HCT116 (cell line): Measurements from ENCODE around the gene USP7. TPM values are rescaled to one million over a fixed set of nuclear protein-coding genes. Genes with fewer than 3 reads are reported as not detected.

Source experiments
- ATAC-seq: fragments of 200-7000 bp; cut with Tn5 transposase; 2 replicates; pipeline ENCODE4 v1.9.1; 2020; ENCODE audit warnings: mild to moderate bottlenecking, moderate library complexity
- BruUV-seq: library from RNA; stranded (reverse); fragments of 400-500 nt; replicated peaks from 2 replicates; lab custom pipeline; 2021; lab: Mats Ljungman, UMichigan
- CTCF ChIA-PET: fragments of 300-600 bp; sonication (Branson Sonifier 250); formaldehyde crosslinking; loops from one replicate; lab custom pipeline; 2021; ENCODE audit warnings: antibody characterized with exemption; lab: Charles Lee
- POLR2A ChIA-PET: fragments of 300-600, 350-600 bp; sonication (Branson Sonifier 250); formaldehyde crosslinking; loops from one replicate; lab custom pipeline; 2021; ENCODE audit warnings: antibody characterized with exemption; lab: Charles Lee
- RAD21 ChIA-PET, 2 experiments: fragments of 300-600 bp; sonication (Branson Sonifier 250); formaldehyde crosslinking; loops; one replicate each; lab custom pipeline; 2023; ENCODE audit warnings: low total read pairs in 2 of 2; ENCODE audit not compliant: uncharacterized antibody in 2 of 2, unreplicated experiment in 2 of 2, low non-redundant PET in 1 of 2; lab: Charles Lee
- DNase-seq: peaks from one replicate; pipeline ENCODE4 v3.0.0-alpha.2; 2010; ENCODE audit warnings: low read depth, low spot score
- H2AFZ ChIP-seq: fragments of 200-600 bp; shearing (Covaris generic), sonication (generic); 2 replicates; pipeline ENCODE4 v1.6.1; 2017; ENCODE audit warnings: low read depth, mixed run types, mixed read lengths, antibody characterized with exemption, low read length; ENCODE audit not compliant: poor library complexity, severe bottlenecking
- H3K27ac ChIP-seq: 2 replicates; pipeline ENCODE4 v1.5.1; 2012; ENCODE audit warnings: low read depth, low read length
- H3K27me3 ChIP-seq: fragments of 200-600 bp; sonication (generic); 2 replicates; pipeline ENCODE4 v1.6.1; 2016; ENCODE audit warnings: mixed run types, low read length, mixed read lengths; ENCODE audit not compliant: insufficient read depth
- H3K36me3 ChIP-seq, 2 experiments: fragments of 200-500 bp in 1 of 2; fragments of 200-600 bp in 1 of 2; sonication (Bioruptor generic) in 1 of 2; sonication (generic) in 1 of 2; 2 replicates each; pipeline versions ENCODE4 v1.5.1 to v1.6.1; 2014 to 2016; ENCODE audit warnings: low read length in 2 of 2, inconsistent platforms in 1 of 2, mixed read lengths in 1 of 2, mixed run types in 1 of 2; ENCODE audit not compliant: insufficient read depth in 2 of 2, control insufficient read depth in 1 of 2
- H3K4me1 ChIP-seq, 2 experiments: fragments of 200-600 bp in 1 of 2; sonication (generic) in 1 of 2; 2 replicates each; pipeline versions ENCODE4 v1.5.1 to v1.6.1; 2012 to 2017; ENCODE audit warnings: low read length in 2 of 2, inconsistent platforms in 1 of 2, mild to moderate bottlenecking in 1 of 2, mixed read lengths in 1 of 2, mixed run types in 1 of 2, moderate library complexity in 1 of 2; ENCODE audit not compliant: insufficient read depth in 2 of 2, control insufficient read depth in 1 of 2
- H3K4me2 ChIP-seq: fragments of 200-600 bp; sonication (generic); 2 replicates; pipeline ENCODE4 v1.6.1; 2017; ENCODE audit warnings: mixed run types, low read length, mixed read lengths
- H3K4me3 ChIP-seq, 2 experiments: fragments of 200-600 bp in 1 of 2; sonication (generic) in 1 of 2; replicated peaks in 1 of 2; 2 replicates each; pipeline ENCODE4 v1.5.1; 2011 to 2016; ENCODE audit warnings: low read length in 2 of 2, control low read depth in 1 of 2, low read depth in 1 of 2, mild to moderate bottlenecking in 1 of 2, mixed read lengths in 1 of 2, mixed run types in 1 of 2
- H3K79me2 ChIP-seq: fragments of 200-600 bp; sonication (generic); 2 replicates; pipeline ENCODE4 v1.6.1; 2017; ENCODE audit warnings: mild to moderate bottlenecking, mixed run types, low read length, moderate library complexity, mixed read lengths; ENCODE audit not compliant: insufficient read depth
- H3K9ac ChIP-seq: fragments of 200-600 bp; sonication (generic); 2 replicates; pipeline ENCODE4 v1.6.1; 2016; ENCODE audit warnings: low read length, mixed read lengths
- H3K9me2 ChIP-seq: fragments of 200-600 bp; sonication (generic), shearing (Covaris generic); 2 replicates; pipeline ENCODE4 v1.6.1; 2017; ENCODE audit warnings: mixed run types, mild to moderate bottlenecking, moderate library complexity; ENCODE audit not compliant: insufficient read depth
- H3K9me3 ChIP-seq, 2 experiments: fragments of 200-500 bp in 1 of 2; fragments of 200-600 bp in 1 of 2; sonication (Bioruptor generic) in 1 of 2; sonication (generic) in 1 of 2; 2 replicates each; pipeline ENCODE4 v1.6.1; 2014 to 2017; ENCODE audit warnings: low read length in 2 of 2, mixed read lengths in 2 of 2, inconsistent platforms in 1 of 2, low read depth in 1 of 2, mild to moderate bottlenecking in 1 of 2, mixed run types in 1 of 2, moderate library complexity in 1 of 2; ENCODE audit not compliant: control insufficient read depth in 1 of 2, insufficient read depth in 1 of 2
- H4K20me1 ChIP-seq: fragments of 200-600 bp; sonication (generic), shearing (Covaris generic); 2 replicates; pipeline ENCODE4 v1.6.1; 2017; ENCODE audit warnings: mixed run types, mild to moderate bottlenecking, moderate library complexity; ENCODE audit not compliant: insufficient read depth
- CBX3 ChIP-seq: IDR thresholded peaks from 2 replicates; pipeline ENCODE4 v1.6.1; 2012; ENCODE audit warnings: low read depth
- EZH2phosphoT487 ChIP-seq: fragments of 200-600 bp; IDR thresholded peaks from 2 replicates; pipeline ENCODE4 v1.6.1; 2018; ENCODE audit warnings: antibody characterized with exemption, borderline replicate concordance
- REST ChIP-seq: IDR thresholded peaks from 2 replicates; pipeline ENCODE4 v1.6.1; 2012; ENCODE audit warnings: low read depth
- YY1 ChIP-seq: IDR thresholded peaks from 2 replicates; pipeline ENCODE4 v1.6.1; 2011; ENCODE audit warnings: low read length, low read depth, moderate library complexity, mild to moderate bottlenecking; ENCODE audit not compliant: insufficient replicate concordance; ENCODE audit errors: extremely low read depth
- intact Hi-C: fragments of 100-400 bp; cut with micrococcal nuclease; formaldehyde crosslinking; loops from 2 replicates; pipeline ENCODE4 v1.10.0; 2022
- total RNA-seq: library from RNA; stranded (reverse); gene quantifications from one replicate; pipeline ENCODE4 v1.2.1, GENCODE V29; 2021; ENCODE audit not compliant: unreplicated experiment

Gene USP7
- total RNA-seq, 1 experiment from 2014 or later = 154 TPM

- H3K27me3 ChIP-seq = no peaks in the 10 kb centered on the region
- no peak overlapping the region for H2AFZ ChIP-seq
- peaks cover 50% of the 10 kb centered on the region; the same call in 1 of the 2 replicates for H4K20me1 ChIP-seq
- CTCF ChIA-PET = no interaction called here
- intact Hi-C loops = no loop called here
- no peak overlapping the region for H3K27ac ChIP-seq
- RAD21 ChIA-PET = no interaction called here
- DNase-seq (no peak), ATAC-seq (no peak)
- TF ChIP-seq YY1 = no peak
- no peak for TF ChIP-seq EZH2phosphoT487
- no peak for TF ChIP-seq REST
- no peak for TF ChIP-seq CBX3
- POLR2A ChIA-PET = no interaction called here
- no peak overlapping the region for H3K4me3 ChIP-seq
- no peaks in the 10 kb centered on the region for H3K36me3 ChIP-seq
- H3K4me2 ChIP-seq = no peak overlapping the region
- no TSS peak for BruUV-seq
- peaks cover 100% of the 10 kb centered on the region for H3K79me2 ChIP-seq
- H3K4me1 ChIP-seq = no peaks in the 10 kb centered on the region
- no peak overlapping the region for H3K9ac ChIP-seq
- no peaks in the 10 kb centered on the region for H3K9me3 ChIP-seq
- H3K9me2 ChIP-seq = no peaks in the 10 kb centered on the region
These were observed 19.5 kb downstream of the USP7 start for GRCh38 chr16:8943966-8944759.
